ENCODE data around the gene LSM6. TPM values are rescaled to one million over a fixed set of nuclear protein-coding genes. Genes with fewer than 3 reads are reported as not detected.

The LSM6 gene
- total RNA-seq, 1 donor from 2014 or later: 60.4 TPM

DNA sequence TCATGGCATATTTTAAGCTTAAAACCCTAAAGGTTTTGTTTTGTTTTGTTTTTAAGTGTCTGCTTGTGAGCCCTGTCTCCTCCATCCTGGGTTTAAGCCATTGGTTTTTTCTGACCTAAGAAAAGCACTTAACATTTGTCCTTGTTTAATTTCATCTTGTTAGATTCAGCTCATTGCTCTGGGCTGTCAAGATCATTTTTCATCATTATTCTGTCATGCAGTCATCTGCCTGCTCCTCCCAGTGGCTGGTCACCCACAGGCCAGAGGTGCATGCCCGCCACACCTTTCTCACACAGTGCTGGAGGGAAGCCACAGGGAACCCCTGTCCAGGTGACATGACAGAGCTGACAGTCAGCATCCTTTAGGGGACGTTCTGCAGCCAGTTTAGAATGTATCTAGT is 27.1 kb downstream of the LSM6 start:
- peaks cover 2% of the 10 kb centered on the region for H3K27me3 Mint-ChIP-seq
- no peaks in the 10 kb centered on the region for H3K4me1 Mint-ChIP-seq
- intact Hi-C loops (cut with micrococcal nuclease): no loop called here
- no peaks in the 10 kb centered on the region for H3K9me3 Mint-ChIP-seq
- H3K4me3 Mint-ChIP-seq: no peak overlapping the region
- DNase-seq: no peak
- no peak overlapping the region for H3K27ac Mint-ChIP-seq
- H3K36me3 Mint-ChIP-seq (ENCODE audit: low read depth): no peaks in the 10 kb centered on the region

DNA sequence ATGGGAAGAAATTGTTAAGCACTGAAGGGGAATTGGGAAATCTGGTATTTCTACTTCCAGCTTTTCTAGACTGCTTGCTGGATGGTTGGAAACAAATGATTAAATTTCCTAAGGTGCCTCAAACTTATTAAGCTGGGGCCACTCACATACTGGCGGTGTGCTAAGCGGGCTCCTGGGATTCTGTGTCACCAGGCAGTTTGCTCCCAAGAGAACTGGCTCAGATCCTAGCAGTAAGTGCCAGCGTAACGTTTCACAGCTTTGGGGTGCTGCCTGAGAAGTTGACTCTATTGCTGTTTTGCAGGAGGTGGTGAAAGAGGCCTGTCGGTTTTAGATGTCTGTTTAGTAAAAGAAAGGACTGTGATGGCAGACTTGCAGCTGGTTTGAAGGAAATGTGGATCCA is 31.9 kb downstream of the LSM6 start:
- Mint-ChIP-seq H3K27me3 (peaks cover 4% of the 10 kb centered on the region), H3K4me1 (no peaks in the 10 kb centered on the region), H3K9me3 (no peaks in the 10 kb centered on the region), H3K4me3 (no peak overlapping the region), H3K27ac (no peak overlapping the region), H3K36me3 (ENCODE audit: low read depth) (no peaks in the 10 kb centered on the region)
- intact Hi-C loops (cut with micrococcal nuclease): no loop called here
- DNase-seq: no peak

DNA sequence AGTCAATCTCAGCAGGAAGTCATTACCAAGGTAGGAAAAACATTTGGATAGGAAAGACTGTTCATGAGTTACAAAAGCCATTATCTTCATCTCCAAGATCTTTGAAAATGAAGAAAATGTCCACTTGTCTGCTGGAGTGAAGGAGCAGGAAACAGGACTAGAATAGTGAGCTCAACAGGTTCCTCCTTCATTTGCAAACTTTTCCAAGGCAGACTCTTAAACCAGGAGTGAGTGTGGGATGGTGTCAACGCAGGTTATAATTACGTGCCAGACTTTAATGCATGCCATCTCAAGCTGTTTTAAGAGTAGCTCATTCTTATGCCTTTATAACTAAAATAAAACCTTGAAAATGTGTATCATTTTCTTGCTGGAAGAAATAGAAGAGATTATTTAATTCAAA is 35.4 kb downstream of the LSM6 start:
- intact Hi-C loops (cut with micrococcal nuclease): no loop called here
- no peak for DNase-seq
- Mint-ChIP-seq H3K4me1 (no peaks in the 10 kb centered on the region), H3K36me3 (ENCODE audit: low read depth) (no peaks in the 10 kb centered on the region), H3K27ac (no peak overlapping the region), H3K27me3 (peaks cover 4% of the 10 kb centered on the region), H3K9me3 (no peaks in the 10 kb centered on the region), H3K4me3 (no peak overlapping the region)

DNA sequence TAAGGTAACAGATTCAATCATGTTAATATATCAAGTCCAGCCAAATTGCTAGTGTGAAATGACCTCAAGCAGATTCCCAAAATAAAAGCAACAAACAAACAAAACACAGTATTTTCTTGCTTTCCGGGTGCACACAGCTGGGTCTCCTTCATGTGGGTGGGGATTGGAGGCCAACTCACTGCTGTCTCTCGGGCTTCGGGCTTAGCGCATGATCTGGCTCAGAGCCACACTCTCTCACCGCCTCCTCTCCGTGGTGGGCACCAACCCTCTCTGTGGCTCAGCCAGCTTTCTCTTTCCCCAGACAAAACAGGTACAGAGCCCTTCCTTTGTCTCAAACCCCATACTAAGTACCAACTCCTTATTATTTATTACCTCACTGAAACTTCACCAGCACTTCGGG is 35.9 kb downstream of the LSM6 start:
- Mint-ChIP-seq H3K27me3 (peaks cover 4% of the 10 kb centered on the region), H3K9me3 (no peaks in the 10 kb centered on the region), H3K4me1 (no peaks in the 10 kb centered on the region), H3K27ac (no peak overlapping the region), H3K36me3 (ENCODE audit: low read depth) (no peaks in the 10 kb centered on the region), H3K4me3 (no peak overlapping the region)
- DNase-seq: no peak
- intact Hi-C loops (cut with micrococcal nuclease): no loop called here

DNA sequence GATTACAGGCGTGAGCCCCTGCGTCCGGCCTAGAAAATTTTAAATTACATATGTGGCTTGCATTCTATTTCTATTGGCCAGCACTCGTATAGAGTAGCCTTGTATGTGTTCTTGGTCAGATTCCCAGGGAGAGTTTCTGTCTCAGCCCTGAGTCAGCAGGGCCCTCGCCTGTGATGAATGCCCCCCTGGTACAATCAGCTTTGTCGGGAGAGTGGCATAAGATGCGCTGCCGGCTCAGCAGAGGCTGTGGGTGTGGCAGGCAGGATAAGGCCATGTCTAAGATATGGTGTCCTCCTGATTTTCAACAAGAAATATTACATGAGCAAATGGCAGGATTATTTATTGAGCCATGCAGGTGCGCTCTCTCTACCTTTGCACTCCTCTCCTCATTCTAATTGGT is 37.3 kb downstream of the LSM6 start:
- Mint-ChIP-seq H3K4me3 (no peak overlapping the region), H3K27ac (no peak overlapping the region), H3K9me3 (no peaks in the 10 kb centered on the region), H3K27me3 (peaks cover 2% of the 10 kb centered on the region), H3K4me1 (no peaks in the 10 kb centered on the region), H3K36me3 (ENCODE audit: low read depth) (no peaks in the 10 kb centered on the region)
- intact Hi-C loops (cut with micrococcal nuclease): no loop called here
- DNase-seq: no peak

DNA sequence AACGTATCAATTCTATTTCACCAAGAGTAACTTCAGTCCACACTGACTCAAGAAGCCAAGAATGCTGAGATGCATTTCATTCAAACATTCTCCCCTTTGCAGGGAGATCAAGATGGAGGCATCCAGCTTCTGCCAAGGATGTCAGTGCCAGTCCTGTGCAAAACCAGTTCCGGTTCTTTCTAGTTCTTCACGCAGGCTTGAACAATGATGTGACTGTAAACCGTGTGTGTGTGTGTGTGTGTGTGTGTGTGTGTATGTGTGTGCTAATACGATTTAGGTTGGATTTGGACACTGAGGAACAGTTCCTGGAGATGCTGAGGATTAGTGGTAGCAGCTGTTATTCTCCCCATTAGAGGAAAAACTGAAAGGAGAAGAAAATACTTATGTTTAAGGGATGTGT is 38.7 kb downstream of the LSM6 start, which contains the start of gene REELD1:
REELD1 (plus strand) TSS at position 301 of the 400 bp plus-strand sequence. CDS start 2,415 bp downstream, outside the sequence.
- no peak for DNase-seq
- no peaks in the 10 kb centered on the region for H3K36me3 Mint-ChIP-seq (ENCODE audit: low read depth)
- H3K4me3 Mint-ChIP-seq: no peak within 1 kb of the TSS
- H3K4me1 Mint-ChIP-seq: no peaks in the 10 kb centered on the region
- no peaks in the 10 kb centered on the region for H3K9me3 Mint-ChIP-seq
- no peak within 1 kb of the TSS for H3K27ac Mint-ChIP-seq
- H3K27me3 Mint-ChIP-seq: peaks cover 2% of the 10 kb centered on the region
- intact Hi-C loops (cut with micrococcal nuclease): no loop called here

DNA sequence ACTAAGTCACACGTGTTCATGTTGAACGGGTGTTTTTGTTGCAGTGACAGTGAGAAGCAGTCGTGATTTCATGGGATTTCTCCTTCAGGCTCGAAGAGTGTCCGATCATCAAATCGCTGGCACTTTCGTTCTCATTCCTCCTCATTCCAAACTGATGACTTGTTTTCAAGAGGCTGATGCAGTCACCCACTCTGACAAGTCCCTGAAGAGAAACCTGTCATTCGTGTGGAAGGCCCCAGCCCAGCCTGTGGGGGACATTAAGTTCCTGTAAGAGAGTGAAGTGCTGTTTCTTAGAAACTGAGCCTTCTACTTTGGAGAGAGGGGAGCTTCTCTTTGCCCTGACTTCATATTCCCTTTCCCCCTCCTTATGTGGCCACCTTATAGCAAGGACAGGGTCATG is 46.8 kb downstream of the LSM6 start:
- Mint-ChIP-seq H3K27me3 (no peaks in the 10 kb centered on the region), H3K4me1 (no peaks in the 10 kb centered on the region), H3K27ac (no peak overlapping the region), H3K36me3 (ENCODE audit: low read depth) (no peaks in the 10 kb centered on the region), H3K9me3 (no peaks in the 10 kb centered on the region), H3K4me3 (no peak overlapping the region)
- DNase-seq: no peak
- intact Hi-C loops (cut with micrococcal nuclease): no loop called here

DNA sequence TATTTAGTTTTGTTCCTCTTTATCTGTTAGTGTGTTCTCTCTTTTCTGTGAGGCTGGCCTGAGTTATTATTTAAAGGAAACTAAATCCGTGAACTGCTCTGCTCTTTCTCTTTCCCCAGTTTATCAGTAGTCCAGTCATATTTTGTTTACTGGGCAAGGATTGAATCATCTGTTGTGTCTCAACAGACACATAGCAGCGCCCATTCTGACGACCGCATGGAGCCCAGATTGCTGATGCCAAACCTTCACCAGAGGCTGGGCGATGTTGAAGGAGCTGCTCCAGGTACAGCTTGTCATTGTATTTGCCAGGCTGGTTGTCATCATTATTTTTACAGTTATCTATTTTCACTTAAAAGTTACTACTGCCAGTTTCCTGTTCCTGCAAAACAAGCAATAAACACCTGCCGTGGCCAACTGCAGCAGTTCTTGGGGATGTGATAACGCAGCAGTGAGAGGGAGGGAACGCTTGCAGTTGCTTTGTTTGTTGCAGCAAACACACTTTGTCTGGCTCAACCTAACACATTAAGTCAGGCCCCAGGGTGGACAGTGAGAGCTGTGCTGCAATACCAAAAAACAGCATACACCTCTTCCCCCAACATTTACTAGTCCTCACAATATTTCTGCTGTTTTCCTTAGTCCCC is 48.9 kb downstream of the LSM6 start:
- intact Hi-C loops (cut with micrococcal nuclease): no loop called here
- Mint-ChIP-seq H3K4me3 (no peak overlapping the region), H3K4me1 (no peaks in the 10 kb centered on the region), H3K36me3 (ENCODE audit: low read depth) (no peaks in the 10 kb centered on the region), H3K27ac (no peak overlapping the region), H3K27me3 (no peaks in the 10 kb centered on the region), H3K9me3 (no peaks in the 10 kb centered on the region)
- DNase-seq: no peak

DNA sequence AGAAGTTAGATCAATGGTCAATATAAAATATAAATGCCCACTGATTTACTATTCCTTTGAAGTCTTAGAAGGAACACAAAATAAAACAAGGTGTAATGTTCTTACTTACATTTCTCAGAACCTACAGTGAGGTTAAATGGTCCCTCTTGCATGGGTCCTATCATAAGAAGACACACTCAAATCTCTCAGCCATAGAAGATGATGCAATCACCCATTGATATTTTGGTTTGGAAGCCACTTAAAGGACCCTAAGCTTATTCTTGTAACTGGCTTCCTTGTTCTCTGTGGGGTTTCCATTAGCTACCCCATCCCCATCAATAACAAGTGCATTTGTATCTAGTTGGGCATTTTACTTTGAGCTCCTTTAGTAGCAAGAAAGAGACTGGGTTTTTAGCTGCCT is 53.9 kb downstream of the LSM6 start:
- H3K36me3 Mint-ChIP-seq (ENCODE audit: low read depth): no peaks in the 10 kb centered on the region
- H3K9me3 Mint-ChIP-seq: no peaks in the 10 kb centered on the region
- no peaks in the 10 kb centered on the region for H3K4me1 Mint-ChIP-seq
- no peak for DNase-seq
- H3K27me3 Mint-ChIP-seq: no peaks in the 10 kb centered on the region
- no peak overlapping the region for H3K4me3 Mint-ChIP-seq
- no peak overlapping the region for H3K27ac Mint-ChIP-seq
- intact Hi-C loops (cut with micrococcal nuclease): no loop called here

DNA sequence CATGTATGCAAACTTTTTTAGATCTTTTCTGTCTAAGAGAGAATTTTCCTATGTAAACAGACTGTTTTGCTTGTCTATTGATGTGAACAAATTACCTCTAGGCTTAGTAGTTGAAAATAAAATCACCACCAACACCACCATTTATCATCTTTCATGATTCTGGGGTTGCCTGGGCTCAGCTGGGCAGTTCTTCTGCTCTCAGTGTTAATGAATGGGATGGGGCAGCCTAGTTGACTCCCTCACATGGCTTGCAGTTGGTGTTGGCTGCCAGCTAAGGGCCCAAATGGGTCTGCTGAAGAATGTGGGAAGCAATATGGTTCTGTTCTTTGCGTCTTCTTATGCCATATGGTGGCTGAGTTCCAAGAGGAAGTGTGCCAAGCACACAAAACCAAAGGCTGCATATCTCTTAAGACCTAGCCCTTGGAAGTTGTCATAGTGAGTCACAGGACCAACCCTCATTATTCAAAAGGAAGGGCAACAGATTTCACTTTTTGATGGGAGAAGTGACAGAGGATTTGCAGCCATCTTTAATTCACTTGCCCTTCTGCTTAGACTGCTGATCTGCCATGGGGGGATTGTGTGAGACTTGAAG is 56.7 kb downstream of the LSM6 start:
- Mint-ChIP-seq H3K9me3 (no peaks in the 10 kb centered on the region), H3K27me3 (no peaks in the 10 kb centered on the region), H3K27ac (no peak overlapping the region), H3K4me3 (no peak overlapping the region), H3K4me1 (no peaks in the 10 kb centered on the region), H3K36me3 (ENCODE audit: low read depth) (no peaks in the 10 kb centered on the region)
- intact Hi-C loops (cut with micrococcal nuclease): no loop called here
- DNase-seq: no peak

DNA sequence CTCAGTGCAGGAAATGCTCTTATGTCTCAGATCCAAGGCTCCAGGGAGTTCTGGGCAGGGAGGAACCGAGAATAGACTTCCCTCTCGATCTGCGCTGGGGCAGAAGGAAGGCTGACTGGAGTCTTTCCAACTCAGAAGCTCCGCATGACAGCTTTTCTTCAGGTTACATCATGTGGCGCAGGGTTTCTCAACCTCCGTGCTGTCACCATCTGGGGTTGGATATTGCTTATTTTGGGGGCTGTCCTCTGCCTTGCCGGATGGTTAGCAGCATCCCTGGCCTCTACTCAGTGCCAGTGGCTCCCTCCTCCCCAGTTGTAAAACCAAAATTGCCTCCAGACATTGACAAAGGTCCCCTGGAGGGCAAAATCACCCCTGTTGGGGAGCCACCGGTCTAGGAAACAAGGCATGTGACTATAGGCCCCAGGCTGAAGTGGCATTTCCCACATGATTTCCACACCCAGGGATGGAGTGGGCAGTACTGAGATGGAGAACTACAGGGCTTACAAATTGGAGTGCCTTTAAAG is 60.2 kb downstream of the LSM6 start:
- intact Hi-C loops (cut with micrococcal nuclease): no loop called here
- H3K36me3 Mint-ChIP-seq (ENCODE audit: low read depth): no peaks in the 10 kb centered on the region
- no peak overlapping the region for H3K4me3 Mint-ChIP-seq
- H3K27ac Mint-ChIP-seq: no peak overlapping the region
- no peaks in the 10 kb centered on the region for H3K4me1 Mint-ChIP-seq
- no peaks in the 10 kb centered on the region for H3K9me3 Mint-ChIP-seq
- DNase-seq: no peak
- H3K27me3 Mint-ChIP-seq: no peaks in the 10 kb centered on the region

DNA sequence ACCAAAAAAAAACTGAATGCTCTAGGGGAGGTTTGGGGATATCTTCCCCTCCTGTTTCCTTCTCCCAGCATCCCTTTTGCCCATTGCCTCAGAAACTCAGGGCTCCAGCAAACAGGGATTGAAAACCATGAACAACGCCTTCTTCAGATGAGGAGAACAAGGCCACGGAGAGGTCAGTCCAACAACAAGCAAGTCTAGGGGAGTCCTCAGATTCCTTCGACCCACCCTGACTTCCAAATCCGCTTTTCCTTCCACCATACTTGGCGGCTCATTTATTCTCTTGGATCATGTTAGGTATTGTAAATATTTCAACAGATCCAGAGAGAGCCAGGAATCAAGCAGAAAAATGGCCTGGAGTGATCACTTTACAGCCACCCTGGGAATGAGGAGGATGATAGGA is 60.7 kb downstream of the LSM6 start:
- H3K9me3 Mint-ChIP-seq: no peaks in the 10 kb centered on the region
- H3K27me3 Mint-ChIP-seq: no peaks in the 10 kb centered on the region
- DNase-seq: no peak
- intact Hi-C loops (cut with micrococcal nuclease): no loop called here
- peaks cover 1% of the 10 kb centered on the region for H3K4me1 Mint-ChIP-seq
- H3K4me3 Mint-ChIP-seq: no peak overlapping the region
- no peaks in the 10 kb centered on the region for H3K36me3 Mint-ChIP-seq (ENCODE audit: low read depth)
- no peak overlapping the region for H3K27ac Mint-ChIP-seq

DNA sequence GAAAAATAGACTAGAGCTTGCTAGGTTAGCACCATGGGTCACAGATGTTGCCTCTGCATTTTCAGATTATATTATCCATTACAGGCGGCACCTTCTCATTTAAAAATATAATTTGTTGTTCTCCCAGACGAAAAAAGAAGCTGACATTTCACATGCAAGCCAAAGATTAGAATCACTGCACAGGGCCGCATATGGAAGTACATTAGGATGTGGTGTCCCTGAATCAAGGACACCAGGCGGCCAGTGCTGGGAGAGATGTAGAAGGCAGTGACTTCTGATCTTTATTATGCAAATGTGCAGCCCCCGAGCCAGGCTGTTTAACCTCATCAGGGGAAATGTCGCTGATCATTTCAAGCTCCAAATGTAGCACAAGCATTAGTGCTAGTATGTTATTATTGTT is 61.6 kb downstream of the LSM6 start:
- Mint-ChIP-seq H3K4me1 (peaks cover 4% of the 10 kb centered on the region), H3K4me3 (no peak overlapping the region), H3K9me3 (no peaks in the 10 kb centered on the region), H3K27me3 (no peaks in the 10 kb centered on the region), H3K27ac (no peak overlapping the region), H3K36me3 (ENCODE audit: low read depth) (no peaks in the 10 kb centered on the region)
- intact Hi-C loops (cut with micrococcal nuclease): no loop called here
- no peak for DNase-seq

DNA sequence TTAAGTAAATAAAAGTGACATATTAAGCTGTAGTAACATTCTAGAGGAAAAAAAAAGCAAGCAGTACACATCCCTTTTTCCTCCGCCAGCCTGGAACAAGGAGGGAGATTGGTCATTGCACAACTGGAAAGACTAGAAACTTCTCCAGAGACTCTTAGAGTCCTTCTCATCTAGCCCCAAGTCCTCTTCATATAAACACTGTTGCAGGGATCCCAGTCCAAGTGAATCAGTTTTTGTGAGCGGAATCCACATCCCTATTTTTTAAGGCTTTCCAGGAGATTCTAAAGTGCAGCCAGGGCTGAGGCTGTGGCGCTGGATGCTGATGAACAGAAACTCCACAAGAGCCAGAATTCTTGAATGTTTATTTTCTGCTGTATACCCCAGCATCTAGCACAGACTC is 62.6 kb downstream of the LSM6 start:
- Mint-ChIP-seq H3K27ac (no peak overlapping the region), H3K9me3 (no peaks in the 10 kb centered on the region), H3K27me3 (no peaks in the 10 kb centered on the region), H3K36me3 (ENCODE audit: low read depth) (no peaks in the 10 kb centered on the region), H3K4me3 (no peak overlapping the region), H3K4me1 (peaks cover 8% of the 10 kb centered on the region)
- DNase-seq: no peak
- intact Hi-C loops (cut with micrococcal nuclease): no loop called here
